ENCODE results near the gene KCNA5.
A peak's percentile ranks its signal among the peaks of the same experiment; 100 is the strongest.

DNA sequence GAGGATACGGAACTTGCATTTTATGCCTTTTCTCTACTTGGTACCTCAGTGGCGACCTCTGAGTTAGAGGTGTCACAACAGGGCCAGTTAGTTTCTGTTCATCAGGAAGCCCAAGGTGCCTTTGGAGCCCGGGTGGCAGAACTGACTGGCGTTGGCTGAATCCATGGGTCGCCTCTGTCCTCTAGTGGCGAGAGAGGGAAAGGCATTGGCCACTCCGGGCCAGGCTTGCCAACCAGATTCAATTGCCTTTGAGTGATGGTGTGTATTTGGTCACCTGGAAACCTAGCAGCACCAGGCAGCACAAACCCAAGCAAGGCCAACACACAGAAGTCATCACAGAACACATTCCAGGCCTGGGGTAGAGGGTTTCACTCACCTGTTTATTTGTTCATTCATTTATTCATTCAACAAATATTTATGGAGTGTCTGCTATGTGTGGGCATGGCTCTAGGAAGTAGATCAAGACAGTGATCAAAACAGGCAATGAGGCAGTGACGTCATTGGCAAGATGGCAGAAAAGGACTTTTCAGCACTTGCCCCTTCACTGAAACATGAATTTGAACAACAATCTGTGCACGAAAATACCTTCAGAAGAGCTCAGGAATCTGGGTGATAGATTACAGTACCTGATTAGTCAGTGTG is 40.5 kb upstream of the KCNA5 start:
- TF ChIP-seq, protein P1, sequence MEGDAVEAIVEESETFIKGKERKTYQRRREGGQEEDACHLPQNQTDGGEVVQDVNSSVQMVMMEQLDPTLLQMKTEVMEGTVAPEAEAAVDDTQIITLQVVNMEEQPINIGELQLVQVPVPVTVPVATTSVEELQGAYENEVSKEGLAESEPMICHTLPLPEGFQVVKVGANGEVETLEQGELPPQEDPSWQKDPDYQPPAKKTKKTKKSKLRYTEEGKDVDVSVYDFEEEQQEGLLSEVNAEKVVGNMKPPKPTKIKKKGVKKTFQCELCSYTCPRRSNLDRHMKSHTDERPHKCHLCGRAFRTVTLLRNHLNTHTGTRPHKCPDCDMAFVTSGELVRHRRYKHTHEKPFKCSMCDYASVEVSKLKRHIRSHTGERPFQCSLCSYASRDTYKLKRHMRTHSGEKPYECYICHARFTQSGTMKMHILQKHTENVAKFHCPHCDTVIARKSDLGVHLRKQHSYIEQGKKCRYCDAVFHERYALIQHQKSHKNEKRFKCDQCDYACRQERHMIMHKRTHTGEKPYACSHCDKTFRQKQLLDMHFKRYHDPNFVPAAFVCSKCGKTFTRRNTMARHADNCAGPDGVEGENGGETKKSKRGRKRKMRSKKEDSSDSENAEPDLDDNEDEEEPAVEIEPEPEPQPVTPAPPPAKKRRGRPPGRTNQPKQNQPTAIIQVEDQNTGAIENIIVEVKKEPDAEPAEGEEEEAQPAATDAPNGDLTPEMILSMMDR (IDR thresholded peaks at IDR 0.05): peak; percentile 64 to 78 (median 73)
- TF ChIP-seq POLR2A (IDR thresholded peaks at IDR 0.05) (no peak), EP300 (IDR thresholded peaks at IDR 0.05) (no peak)

All from tibial nerve (tissue), 4 donors.